H1 (cell line): Measurements from ENCODE around the gene GDPGP1. TPM values are rescaled to one million over a fixed set of nuclear protein-coding genes. Genes with fewer than 3 reads are reported as not detected.

ENCODE experiments used
- CTCF ChIA-PET: fragments of 300-600 bp; sonication (Branson Sonifier 250); formaldehyde crosslinking; loops from one replicate; lab custom pipeline; 2021; ENCODE audit not compliant: partially characterized antibody; lab: Charles Lee
- POLR2A ChIA-PET: fragments of 300-600 bp; sonication (Branson Sonifier 250); formaldehyde crosslinking; loops from one replicate; lab custom pipeline; 2021; ENCODE audit warnings: inconsistent platforms; ENCODE audit not compliant: partially characterized antibody; lab: Charles Lee
- DNase-seq, 2 experiments: peaks; one replicate each; pipeline versions ENCODE4 v3.0.0 to v3.0.0-alpha.2; 2010 to 2022; ENCODE audit warnings: low spot score in 2 of 2, low read depth in 1 of 2, mixed read lengths in 1 of 2
- FAIRE-seq: peaks from 2 replicates; lab custom pipeline; 2011; peaks lifted over from hg19 to GRCh38; lab: Jason Lieb, UNC
- H2AFZ ChIP-seq: 2 replicates; pipeline ENCODE4 v1.8.1; 2012; ENCODE audit warnings: low read length, inconsistent platforms
- H2AK5ac ChIP-seq: 2 replicates; pipeline ENCODE4 v1.6.1; 2013; ENCODE audit warnings: low read depth, low read length
- H2BK120ac ChIP-seq: replicated peaks from 2 replicates; pipeline ENCODE3; 2013; ENCODE audit warnings: low read depth, low read length, inconsistent platforms
- H2BK12ac ChIP-seq: 2 replicates; pipeline ENCODE4 v1.6.1; 2013; ENCODE audit warnings: low read depth, low read length
- H2BK15ac ChIP-seq: 2 replicates; pipeline ENCODE4 v1.6.1; 2013; ENCODE audit warnings: low read length
- H2BK20ac ChIP-seq: 2 replicates; pipeline ENCODE4 v1.6.1; 2013; ENCODE audit warnings: low read length
- H2BK5ac ChIP-seq: 2 replicates; pipeline ENCODE4 v1.6.1; 2013; ENCODE audit warnings: low read depth, low read length
- H3K14ac ChIP-seq: 2 replicates; pipeline ENCODE4 v1.6.1; 2013; ENCODE audit warnings: inconsistent platforms; ENCODE audit not compliant: insufficient read length
- H3K18ac ChIP-seq: 2 replicates; pipeline ENCODE4 v1.6.1; 2013; ENCODE audit warnings: low read length; ENCODE audit errors: extremely low read depth
- H3K23ac ChIP-seq: 2 replicates; pipeline ENCODE4 v1.6.1; 2013; ENCODE audit warnings: inconsistent platforms; ENCODE audit not compliant: insufficient read length
- H3K23me2 ChIP-seq: 2 replicates; pipeline ENCODE4 v1.6.1; 2013; ENCODE audit warnings: low read depth, low read length
- H3K27ac ChIP-seq: 2 replicates; pipeline ENCODE4 v1.6.1; 2011; ENCODE audit warnings: low read depth, low read length, inconsistent platforms
- H3K27me3 ChIP-seq, 4 experiments: replicated peaks in 1 of 4; 1 replicate in 1 of 4; 2 replicates in 3 of 4; pipeline versions ENCODE4 v1.6.1 to v1.8.1; 2011 to 2013; ENCODE audit warnings: low read length in 3 of 4, mild to moderate bottlenecking in 3 of 4, inconsistent platforms in 2 of 4, mixed read lengths in 2 of 4, moderate library complexity in 1 of 4; ENCODE audit not compliant: control insufficient read depth in 3 of 4, insufficient read depth in 3 of 4; ENCODE audit errors: extremely low read depth in 1 of 4
- H3K36me3 ChIP-seq, 4 experiments: 2 replicates each; pipeline versions ENCODE4 v1.6.1 to v1.8.1; 2011 to 2013; ENCODE audit warnings: mild to moderate bottlenecking in 4 of 4, low read length in 3 of 4, moderate library complexity in 2 of 4, control low read depth in 1 of 4, inconsistent platforms in 1 of 4; ENCODE audit not compliant: insufficient read depth in 4 of 4, control insufficient read depth in 2 of 4
- H3K4ac ChIP-seq: replicated peaks from 2 replicates; pipeline ENCODE3; 2013; ENCODE audit warnings: low read length, low read depth, mixed read lengths, inconsistent platforms; ENCODE audit not compliant: insufficient read length
- H3K4me1 ChIP-seq, 4 experiments: replicated peaks in 1 of 4; 1 replicate in 1 of 4; 2 replicates in 3 of 4; pipeline versions ENCODE4 v1.6.1 to v1.8.1; 2011 to 2013; ENCODE audit warnings: low read length in 3 of 4, inconsistent platforms in 2 of 4, mixed read lengths in 1 of 4; ENCODE audit not compliant: insufficient read depth in 4 of 4, control insufficient read depth in 3 of 4
- H3K4me2 ChIP-seq, 2 experiments: 2 replicates each; pipeline versions ENCODE4 v1.6.1 to v1.8.1; 2011 to 2013; ENCODE audit warnings: low read depth in 2 of 2, low read length in 2 of 2, control low read depth in 1 of 2, inconsistent platforms in 1 of 2, mild to moderate bottlenecking in 1 of 2; ENCODE audit not compliant: insufficient read depth in 1 of 2
- H3K4me3 ChIP-seq, 4 experiments: fragments of 200-600, 300-600 bp in 1 of 4; sonication (generic), shearing (Covaris generic), sonication (Bioruptor Twin) in 1 of 4; 2 replicates each; pipeline versions ENCODE4 v1.5.1 to v1.8.1; 2011 to 2016; ENCODE audit warnings: low read length in 4 of 4, low read depth in 3 of 4, control low read depth in 2 of 4, inconsistent platforms in 2 of 4, mild to moderate bottlenecking in 2 of 4, mixed read lengths in 1 of 4, moderate library complexity in 1 of 4; ENCODE audit not compliant: insufficient read depth in 2 of 4; ENCODE audit errors: extremely low read depth in 1 of 4
- H3K56ac ChIP-seq: replicated peaks from 2 replicates; pipeline ENCODE3; 2013; ENCODE audit warnings: low read depth, mild to moderate bottlenecking, mixed read lengths, low read length, inconsistent platforms; ENCODE audit not compliant: insufficient read length
- H3K79me1 ChIP-seq: 2 replicates; pipeline ENCODE4 v1.6.1; 2013; ENCODE audit warnings: low read depth, low read length, control low read depth
- H3K79me2 ChIP-seq, 2 experiments: 2 replicates each; pipeline versions ENCODE4 v1.6.1 to v1.8.1; 2012 to 2013; ENCODE audit warnings: low read length in 2 of 2, mild to moderate bottlenecking in 2 of 2, inconsistent platforms in 1 of 2; ENCODE audit not compliant: insufficient read depth in 2 of 2, control insufficient read depth in 1 of 2
- H3K9ac ChIP-seq, 4 experiments: replicated peaks in 1 of 4; 1 replicate in 1 of 4; 2 replicates in 3 of 4; pipeline versions ENCODE4 v1.6.1 to v1.8.1; 2011 to 2013; ENCODE audit warnings: low read depth in 3 of 4, low read length in 3 of 4, control low read depth in 2 of 4, mild to moderate bottlenecking in 2 of 4, moderate library complexity in 2 of 4, inconsistent platforms in 1 of 4; ENCODE audit errors: extremely low read depth in 1 of 4
- H3K9me3 ChIP-seq, 2 experiments: 2 replicates each; pipeline versions ENCODE4 v1.6.1 to v1.8.1; 2012 to 2013; ENCODE audit warnings: mild to moderate bottlenecking in 2 of 2, moderate library complexity in 2 of 2, control low read depth in 1 of 2, inconsistent platforms in 1 of 2, low read depth in 1 of 2, low read length in 1 of 2, mixed read lengths in 1 of 2; ENCODE audit not compliant: insufficient read depth in 2 of 2
- H4K20me1 ChIP-seq, 2 experiments: replicated peaks in 1 of 2; 2 replicates each; pipeline versions ENCODE3 to v1.8.1; 2011 to 2013; ENCODE audit warnings: inconsistent platforms in 2 of 2, low read length in 2 of 2, mild to moderate bottlenecking in 1 of 2; ENCODE audit not compliant: insufficient read depth in 2 of 2, control insufficient read depth in 1 of 2
- H4K5ac ChIP-seq: 2 replicates; pipeline ENCODE4 v1.6.1; 2013; ENCODE audit warnings: low read length, low read depth, mixed read lengths, inconsistent platforms; ENCODE audit not compliant: insufficient read length
- H4K8ac ChIP-seq: 2 replicates; pipeline ENCODE4 v1.8.0; 2013; ENCODE audit warnings: mild to moderate bottlenecking, moderate library complexity, low read length, inconsistent platforms; ENCODE audit not compliant: insufficient read depth; ENCODE audit errors: extremely low read depth
- H4K91ac ChIP-seq: replicated peaks from 2 replicates; pipeline ENCODE3; 2013; ENCODE audit warnings: low read length, mixed read lengths, inconsistent platforms; ENCODE audit not compliant: insufficient read length
- BRCA1 ChIP-seq: IDR thresholded peaks from 2 replicates; pipeline ENCODE4 v1.6.1; 2012; ENCODE audit warnings: low read depth, low read length, improper control_type of control experiment
- GABPA ChIP-seq: IDR thresholded peaks from 2 replicates; pipeline ENCODE4 v1.6.1; 2011; ENCODE audit warnings: mild to moderate bottlenecking, low read length, moderate library complexity, borderline replicate concordance; ENCODE audit not compliant: insufficient read depth
- RAD21 ChIP-seq, 2 experiments: IDR thresholded peaks in 1 of 2; conservative IDR thresholded peaks in 1 of 2; 2 replicates each; pipeline ENCODE4 v1.6.1; 2011; ENCODE audit warnings: low read depth in 2 of 2, low read length in 2 of 2, improper control_type of control experiment in 1 of 2, inconsistent platforms in 1 of 2, mild to moderate bottlenecking in 1 of 2, moderate library complexity in 1 of 2
- SIN3A ChIP-seq, 2 experiments: IDR thresholded peaks in 1 of 2; conservative IDR thresholded peaks in 1 of 2; 2 replicates each; pipeline ENCODE4 v1.6.1; 2011 to 2012; ENCODE audit warnings: low read length in 2 of 2, improper control_type of control experiment in 1 of 2, low read depth in 1 of 2, mild to moderate bottlenecking in 1 of 2
- YY1 ChIP-seq: IDR thresholded peaks from 2 replicates; pipeline ENCODE4 v1.6.1; 2011; ENCODE audit warnings: low read depth, mild to moderate bottlenecking, low read length
- WGBS, 2 experiments: shearing (Covaris generic) in 1 of 2; methylation state at CpG; one replicate each; pipeline versions ENCODE4 v1.1.6 to v1.1.7; 2013 to 2015; ENCODE audit warnings: low lambda C conversion rate in 2 of 2, mixed read lengths in 2 of 2, inconsistent platforms in 1 of 2, low coverage in 1 of 2, missing lambda C conversion rate in 1 of 2; ENCODE audit not compliant: insufficient replicate concordance in 2 of 2, insufficient coverage in 1 of 2, insufficient read length in 1 of 2; ENCODE audit errors: extremely low coverage in 1 of 2, missing lambda C conversion rate in 1 of 2; 5-methylcytosine and 5-hydroxymethylcytosine counted together
- polyA plus RNA-seq, 7 experiments: library from polyadenylated mRNA; depleted of rRNA in 3 of 7; stranded (reverse) in 5 of 7; unstranded in 2 of 7; fragments of >200 nt in 5 of 7; fragments of 200-250 nt in 2 of 7; gene quantifications; 1 replicate in 5 of 7; 2 replicates in 1 of 7; 4 replicates in 1 of 7; pipeline versions ENCODE4 v1.2.1 to v1.2.3, GENCODE V29; 2011 to 2013; ENCODE audit warnings: missing spikeins in 2 of 7, mixed read lengths in 2 of 7
- total RNA-seq: library from RNA; stranded (reverse); fragmentation: NEBNext Ultra II Directional; extraction: Animal tissue kit (Norgen Biotek cat#: 25700); gene quantifications from 2 replicates; pipeline ENCODE4 v1.2.1, GENCODE V29; 2021
- TF ChIP-seq, protein P1 (sequence below), 3 experiments: IDR thresholded peaks; 1 replicate in 2 of 3; 2 replicates in 1 of 3; pipeline versions ENCODE4 v1.5.1 to v1.6.1; 2011; ENCODE audit warnings: low read length in 3 of 3, mild to moderate bottlenecking in 3 of 3, inconsistent platforms in 2 of 3, low read depth in 1 of 3, moderate library complexity in 1 of 3; ENCODE audit not compliant: insufficient read depth in 1 of 3; ENCODE audit errors: control extremely low read depth in 1 of 3
- TF ChIP-seq, protein P2 (sequence below): IDR thresholded peaks from 2 replicates; pipeline ENCODE4 v1.6.1; 2011; ENCODE audit warnings: low read depth, mild to moderate bottlenecking, low read length; ENCODE audit not compliant: insufficient read depth

GDPGP1 gene
- total and polyA plus RNA-seq, 2 of the 8 experiments (the other 6 are each of a cell fraction or from before 2014, with no cell fraction given), result 1.8 to 5.6 TPM

DNA sequence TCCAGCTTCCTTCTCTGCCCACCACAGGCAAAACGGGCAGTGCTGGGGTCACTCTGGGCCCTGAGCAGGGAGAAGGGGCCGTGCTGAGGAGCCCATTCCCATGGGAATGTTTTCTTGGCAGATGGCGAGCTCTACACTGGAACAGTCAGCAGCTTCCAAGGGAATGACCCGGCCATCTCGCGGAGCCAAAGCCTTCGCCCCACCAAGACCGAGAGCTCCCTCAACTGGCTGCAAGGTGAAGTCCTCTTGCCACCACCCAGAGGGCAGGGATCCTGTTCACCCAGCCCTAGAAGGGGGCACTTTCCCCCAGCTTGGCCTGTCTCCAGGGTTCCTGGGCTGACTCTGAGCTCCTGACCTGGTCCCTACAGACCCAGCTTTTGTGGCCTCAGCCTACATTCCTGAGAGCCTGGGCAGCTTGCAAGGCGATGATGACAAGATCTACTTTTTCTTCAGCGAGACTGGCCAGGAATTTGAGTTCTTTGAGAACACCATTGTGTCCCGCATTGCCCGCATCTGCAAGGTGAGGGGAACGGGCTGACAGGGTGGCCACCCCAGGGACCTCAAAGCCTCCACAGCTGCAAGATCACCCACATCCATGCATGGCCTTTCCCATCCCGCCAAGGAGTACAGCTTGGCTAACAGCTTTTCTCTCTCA is 12.6 kb upstream of the GDPGP1 start:
- H3K4me2 ChIP-seq, result no peak overlapping the region
- CTCF ChIA-PET, result interaction anchor here (0.5 to 12.3 kb wide), 41 partner anchors 9 to 533 kb away, joined by 3 to 182 read pairs (median 4); partner anchors contain the start of genes ARPIN, CIB1, GDPGP1 and SEMA4B
- H4K8ac ChIP-seq, result no peak overlapping the region; the same call in 1 of the 2 replicates
- no peak overlapping the region for H3K14ac ChIP-seq
- no peak overlapping the region for H3K23ac ChIP-seq
- no peak for FAIRE-seq
- no peak overlapping the region for H4K91ac ChIP-seq
- peaks cover 3% of the 10 kb centered on the region in 2 experiments for H4K20me1 ChIP-seq
- H3K4me3 ChIP-seq, result no peak overlapping the region
- peak; percentile 72 to 83 for DNase-seq
- 0 out of 2 replicates have a peak overlapping the region, but pooled peaks have one; percentile 68 for H2BK12ac ChIP-seq
- no peaks in the 10 kb centered on the region for H3K27me3 ChIP-seq
- POLR2A ChIA-PET, result interaction anchor here (1.4 to 2.8 kb wide), 2 partner anchors 10 to 44 kb away, joined by 5 to 10 read pairs; partner anchors contain the start of gene NGRN
- H3K9ac ChIP-seq, result no peak overlapping the region
- no peak overlapping the region for H3K27ac ChIP-seq
- no peaks in the 10 kb centered on the region; the same call in 1 of the 2 replicates for H3K79me1 ChIP-seq
- H2AFZ ChIP-seq, result no peak overlapping the region
- no peak overlapping the region for H2AK5ac ChIP-seq
- no peak overlapping the region for H2BK15ac ChIP-seq
- peaks cover 13 to 30% (median 25%) of the 10 kb centered on the region in 4 experiments; a peak in 7 of 8 replicates for H3K36me3 ChIP-seq
- H3K18ac ChIP-seq, result peak overlapping the region; percentile 19; the same call in 1 of the 2 replicates
- peak overlapping the region; percentile 49; the same call in 1 of the 2 replicates for H2BK5ac ChIP-seq
- H3K4ac ChIP-seq, result no peak overlapping the region
- H3K79me2 ChIP-seq, result no peaks in the 10 kb centered on the region; a peak in 1 of 4 replicates
- TF ChIP-seq, protein P1, sequence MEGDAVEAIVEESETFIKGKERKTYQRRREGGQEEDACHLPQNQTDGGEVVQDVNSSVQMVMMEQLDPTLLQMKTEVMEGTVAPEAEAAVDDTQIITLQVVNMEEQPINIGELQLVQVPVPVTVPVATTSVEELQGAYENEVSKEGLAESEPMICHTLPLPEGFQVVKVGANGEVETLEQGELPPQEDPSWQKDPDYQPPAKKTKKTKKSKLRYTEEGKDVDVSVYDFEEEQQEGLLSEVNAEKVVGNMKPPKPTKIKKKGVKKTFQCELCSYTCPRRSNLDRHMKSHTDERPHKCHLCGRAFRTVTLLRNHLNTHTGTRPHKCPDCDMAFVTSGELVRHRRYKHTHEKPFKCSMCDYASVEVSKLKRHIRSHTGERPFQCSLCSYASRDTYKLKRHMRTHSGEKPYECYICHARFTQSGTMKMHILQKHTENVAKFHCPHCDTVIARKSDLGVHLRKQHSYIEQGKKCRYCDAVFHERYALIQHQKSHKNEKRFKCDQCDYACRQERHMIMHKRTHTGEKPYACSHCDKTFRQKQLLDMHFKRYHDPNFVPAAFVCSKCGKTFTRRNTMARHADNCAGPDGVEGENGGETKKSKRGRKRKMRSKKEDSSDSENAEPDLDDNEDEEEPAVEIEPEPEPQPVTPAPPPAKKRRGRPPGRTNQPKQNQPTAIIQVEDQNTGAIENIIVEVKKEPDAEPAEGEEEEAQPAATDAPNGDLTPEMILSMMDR (IDR thresholded peaks at IDR 0.05; ENCODE audit: control extremely low read depth in 1 of 3, insufficient read depth in 1 of 3, low read depth in 1 of 3, low read length in 3 of 3), result peak; percentile 95
- TF ChIP-seq, protein P2, sequence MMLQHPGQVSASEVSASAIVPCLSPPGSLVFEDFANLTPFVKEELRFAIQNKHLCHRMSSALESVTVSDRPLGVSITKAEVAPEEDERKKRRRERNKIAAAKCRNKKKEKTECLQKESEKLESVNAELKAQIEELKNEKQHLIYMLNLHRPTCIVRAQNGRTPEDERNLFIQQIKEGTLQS, result no peak
- TF ChIP-seq YY1 (0 out of 2 replicates have a peak, but pooled peaks have one; percentile 42), BRCA1 (no peak), SIN3A (conservative IDR thresholded peaks at IDR 0.05 in 1 of 2, IDR thresholded peaks at IDR 0.05 in 1 of 2; ENCODE audit: low read depth in 1 of 2, low read length in 2 of 2) (peak in 1 of 2 experiments; percentile 66; a peak in 1 of 4 replicates), RAD21 (IDR thresholded peaks at IDR 0.05 in 1 of 2, conservative IDR thresholded peaks at IDR 0.05 in 1 of 2; ENCODE audit: low read depth in 2 of 2, low read length in 2 of 2) (peak; percentile 96 to 97), GABPA (peak; percentile 54; the same call in 1 of the 2 replicates)
- H4K5ac ChIP-seq, result no peak overlapping the region
- 59% methylated on average over 13 of the region's 14 CpGs; no CpG with 5 or more reads in 1 of the 2 experiments for WGBS, 2 experiments
- H2BK120ac ChIP-seq, result no peak overlapping the region
- no peak overlapping the region for H2BK20ac ChIP-seq
- H3K56ac ChIP-seq, result no peak overlapping the region
- peaks cover 0 to 2% (median under 1%) of the 10 kb centered on the region in 4 experiments; a peak in 2 of 7 replicates for H3K4me1 ChIP-seq
- H3K9me3 ChIP-seq, result no peaks in the 10 kb centered on the region
- H3K23me2 ChIP-seq, result no peaks in the 10 kb centered on the region
